IPS-15b (cell line): Measurements from ENCODE around the gene BCAS3.
"Not testable (repeated sequence)": the region's sequence is repeated elsewhere in the genome, so short reads cannot be mapped to it uniquely, and the experiment has no call there.

Source experiments
- H3K27me3 ChIP-seq: one replicate; pipeline ENCODE4 v1.6.1; 2013; ENCODE audit warnings: low read length; ENCODE audit not compliant: control insufficient read depth, insufficient read depth
- H3K36me3 ChIP-seq: one replicate; pipeline ENCODE4 v1.6.1; 2013; ENCODE audit warnings: low read length; ENCODE audit not compliant: control insufficient read depth, insufficient read depth
- H3K4me1 ChIP-seq: one replicate; pipeline ENCODE4 v1.6.1; 2013; ENCODE audit warnings: mild to moderate bottlenecking, low read length; ENCODE audit not compliant: control insufficient read depth, insufficient read depth
- H3K4me3 ChIP-seq: one replicate; pipeline ENCODE4 v1.5.1; 2013; ENCODE audit warnings: low read depth, low read length
- H3K9ac ChIP-seq: one replicate; pipeline ENCODE4 v1.6.1; 2013; ENCODE audit warnings: low read depth, mild to moderate bottlenecking, low read length
- H3K9me3 ChIP-seq: one replicate; pipeline ENCODE4 v1.6.1; 2013; ENCODE audit warnings: mild to moderate bottlenecking, low read length; ENCODE audit not compliant: control insufficient read depth, insufficient read depth

Gene BCAS3

GRCh38 chr17:61429831-61430230, 752.2 kb downstream of the BCAS3 start:
- H3K4me1 ChIP-seq, H3K9me3 ChIP-seq, H3K9ac ChIP-seq, H3K36me3 ChIP-seq, H3K4me3 ChIP-seq, H3K27me3 ChIP-seq: not testable (repeated sequence)

DNA sequence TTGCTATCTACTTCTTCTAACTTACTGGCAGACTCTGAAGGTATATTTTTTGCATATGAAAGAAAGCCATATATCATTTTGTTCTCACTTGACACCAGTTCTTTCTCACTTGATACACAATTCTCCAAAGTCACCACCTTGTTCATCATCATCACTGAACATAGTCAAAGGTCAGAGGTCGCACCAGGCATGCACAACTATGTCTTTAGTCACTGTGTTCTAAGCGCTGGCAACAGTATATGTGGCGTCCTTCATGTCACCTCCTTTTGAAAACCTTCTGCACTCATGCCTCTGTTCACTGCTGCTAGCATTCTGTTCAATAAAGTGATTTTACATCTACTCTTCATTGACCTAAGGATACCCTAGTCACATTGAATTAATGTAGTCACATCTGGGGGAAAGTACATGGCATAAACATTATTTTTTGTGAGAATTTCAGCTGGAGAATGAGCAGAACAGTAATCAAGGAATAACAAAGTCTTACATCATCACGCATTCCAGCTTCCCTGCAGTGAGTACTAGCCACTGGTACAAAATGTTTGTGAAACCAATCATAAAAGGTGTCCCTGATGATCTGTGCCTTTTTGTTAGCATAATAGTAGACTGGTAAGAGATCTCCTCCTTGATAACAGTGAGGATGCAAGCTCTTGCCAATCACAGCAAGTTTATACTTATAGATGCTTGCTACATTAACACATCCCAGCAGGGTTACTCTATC, 754.1 kb downstream of the BCAS3 start:
- H3K36me3 ChIP-seq, result no peaks in the 10 kb centered on the region
- no peaks in the 10 kb centered on the region for H3K27me3 ChIP-seq
- H3K9me3 ChIP-seq, result no peaks in the 10 kb centered on the region
- H3K4me1 ChIP-seq, result no peaks in the 10 kb centered on the region
- H3K9ac ChIP-seq, result no peak overlapping the region
- H3K4me3 ChIP-seq, result no peak overlapping the region

GRCh38 chr17:61436273-61436672, 758.6 kb downstream of the BCAS3 start:
- Histone ChIP-seq H3K27me3 (peaks cover 3% of the 10 kb centered on the region), H3K9me3 (no peaks in the 10 kb centered on the region), H3K36me3 (no peaks in the 10 kb centered on the region), H3K4me1 (no peaks in the 10 kb centered on the region), H3K9ac (no peak overlapping the region), H3K4me3 (no peak overlapping the region)

DNA sequence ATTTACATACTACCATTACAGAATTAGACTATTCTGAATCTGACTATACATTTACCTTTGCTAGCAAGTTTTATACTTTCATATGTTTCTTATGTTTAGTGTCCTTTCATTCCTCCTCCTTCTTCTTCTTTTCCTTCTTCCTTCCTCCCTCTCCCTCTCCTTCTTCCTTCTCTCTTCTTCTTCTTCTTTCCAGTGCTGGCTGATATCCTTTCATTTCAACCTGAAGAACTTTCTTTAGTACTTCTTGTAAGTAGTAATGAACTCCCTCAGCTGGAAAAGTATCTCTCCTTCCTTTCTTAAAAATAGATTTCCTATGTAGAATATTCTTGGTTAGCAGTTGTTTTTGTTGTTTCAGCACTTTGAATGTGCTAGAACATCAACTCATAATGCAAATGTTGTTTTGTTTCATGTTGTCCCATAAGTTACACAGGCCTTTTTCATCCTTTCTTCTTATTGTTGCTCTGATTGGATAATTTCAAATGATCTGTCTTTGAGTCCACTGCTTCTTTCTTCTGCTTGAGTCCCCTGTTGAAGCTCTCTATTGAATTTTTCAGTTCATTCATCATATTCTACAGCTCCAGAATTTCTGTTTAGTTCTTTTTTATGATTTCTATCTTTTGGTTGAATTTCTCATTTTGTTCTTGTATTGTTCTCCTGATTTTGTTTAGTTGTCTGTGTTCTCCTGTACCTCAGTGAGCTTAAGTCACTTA, 759.5 kb downstream of the BCAS3 start:
- Histone ChIP-seq H3K27me3 (peaks cover 3% of the 10 kb centered on the region), H3K4me3 (no peak overlapping the region), H3K9me3 (no peaks in the 10 kb centered on the region), H3K36me3 (no peaks in the 10 kb centered on the region), H3K4me1 (no peaks in the 10 kb centered on the region), H3K9ac (no peak overlapping the region)

- Histone ChIP-seq H3K9me3 (no peaks in the 10 kb centered on the region), H3K27me3 (peaks cover 19% of the 10 kb centered on the region), H3K4me1 (no peaks in the 10 kb centered on the region)
These were observed 763.0 kb downstream of the BCAS3 start for GRCh38 chr17:61440697-61441096.

GRCh38 chr17:61441507-61441906, 763.9 kb downstream of the BCAS3 start:
- H3K9ac ChIP-seq, H3K36me3 ChIP-seq, H3K4me3 ChIP-seq, H3K9me3 ChIP-seq, H3K4me1 ChIP-seq: not testable (repeated sequence)
- H3K27me3 ChIP-seq, result peaks cover 25% of the 10 kb centered on the region

More at GRCh38 chr17:61440697-61441096, 763.0 kb downstream of the BCAS3 start:
- Histone ChIP-seq H3K9ac (no peak overlapping the region), H3K4me3 (no peak overlapping the region), H3K36me3 (no peaks in the 10 kb centered on the region)

GRCh38 chr17:61442136-61442775, 764.6 kb downstream of the BCAS3 start:
- H3K36me3 ChIP-seq, result no peaks in the 10 kb centered on the region
- no peak overlapping the region for H3K9ac ChIP-seq
- peaks cover 31% of the 10 kb centered on the region for H3K27me3 ChIP-seq
- H3K4me1 ChIP-seq, result no peaks in the 10 kb centered on the region
- no peak overlapping the region for H3K4me3 ChIP-seq
- H3K9me3 ChIP-seq, result no peaks in the 10 kb centered on the region
